Chondrocyte (in vitro differentiated cells): ENCODE data around the gene OR6B1. TPM values are rescaled to one million over a fixed set of nuclear protein-coding genes. Genes with fewer than 3 reads are reported as not detected.
"Not testable (repeated sequence)": the region's sequence is repeated elsewhere in the genome, so short reads cannot be mapped to it uniquely, and the experiment has no call there.

ENCODE experiments used
- DNase-seq: peaks from one replicate; pipeline ENCODE4 v3.0.0; 2021; ENCODE audit warnings: mixed read lengths, low spot score
- H3K27ac Mint-ChIP-seq: one replicate; pipeline ENCODE4 v1.8.0; 2021; ENCODE audit warnings: mild to moderate bottlenecking, moderate library complexity, mixed read lengths; ENCODE audit not compliant: unreplicated experiment
- H3K27me3 Mint-ChIP-seq: 2 replicates; pipeline ENCODE4 v1.8.0; 2021; ENCODE audit warnings: low read depth, mixed read lengths
- H3K36me3 Mint-ChIP-seq: 2 replicates; pipeline ENCODE4 v1.8.0; 2021; ENCODE audit warnings: low read depth, mixed read lengths
- H3K4me1 Mint-ChIP-seq: 2 replicates; pipeline ENCODE4 v1.8.0; 2021; ENCODE audit warnings: low read depth, mild to moderate bottlenecking, mixed read lengths
- H3K4me3 Mint-ChIP-seq: one replicate; pipeline ENCODE4 v1.8.0; 2021; ENCODE audit warnings: mild to moderate bottlenecking, moderate library complexity, mixed read lengths; ENCODE audit not compliant: unreplicated experiment
- H3K9me3 Mint-ChIP-seq: 2 replicates; pipeline ENCODE4 v1.8.0; 2021; ENCODE audit warnings: low read depth, mixed read lengths
- CTCF ChIP-seq: fragments of 200-600 bp; sonication (generic); IDR thresholded peaks from 2 replicates; pipeline ENCODE4 v1.5.0; 2021; ENCODE audit warnings: antibody characterized with exemption, mild to moderate bottlenecking, moderate library complexity
- total RNA-seq: library from RNA; stranded (reverse); gene quantifications from 3 replicates; pipeline ENCODE4 v1.2.1, GENCODE V29; 2021

OR6B1 gene
- total RNA-seq, 1 donor from 2014 or later, result not detected

- TF ChIP-seq CTCF, result no peak
- no peak overlapping the region for H3K4me3 Mint-ChIP-seq
- peaks cover 5% of the 10 kb centered on the region for H3K4me1 Mint-ChIP-seq
- DNase-seq, result no peak
- peaks cover 8% of the 10 kb centered on the region for H3K27me3 Mint-ChIP-seq
- no peak overlapping the region for H3K27ac Mint-ChIP-seq
- H3K36me3 Mint-ChIP-seq, result no peaks in the 10 kb centered on the region
- H3K9me3 Mint-ChIP-seq, result no peaks in the 10 kb centered on the region
Observed at GRCh38 chr7:144001543-144001942, 1.4 kb downstream of the OR6B1 start.

- no peak for DNase-seq
- TF ChIP-seq CTCF, result no peak
- no peaks in the 10 kb centered on the region for H3K36me3 Mint-ChIP-seq
- peaks cover 8% of the 10 kb centered on the region for H3K27me3 Mint-ChIP-seq
- no peak overlapping the region for H3K4me3 Mint-ChIP-seq
- peaks cover 5% of the 10 kb centered on the region for H3K4me1 Mint-ChIP-seq
- peaks cover 14% of the 10 kb centered on the region for H3K9me3 Mint-ChIP-seq
- H3K27ac Mint-ChIP-seq, result no peak overlapping the region
Observed at GRCh38 chr7:144004703-144005102, 4.6 kb downstream of the OR6B1 start.

- no peak for DNase-seq
- peaks cover 17% of the 10 kb centered on the region for H3K9me3 Mint-ChIP-seq
- no peak for TF ChIP-seq CTCF
- peaks cover 5% of the 10 kb centered on the region for H3K4me1 Mint-ChIP-seq
- H3K4me3 Mint-ChIP-seq, result no peak overlapping the region
- H3K27ac Mint-ChIP-seq, result no peak overlapping the region
- H3K36me3 Mint-ChIP-seq, result peaks cover 3% of the 10 kb centered on the region
- peaks cover 5% of the 10 kb centered on the region for H3K27me3 Mint-ChIP-seq
Observed at GRCh38 chr7:144006029-144006691, 6.0 kb downstream of the OR6B1 start.

GRCh38 chr7:144006692-144007042 is 6.5 kb downstream of the OR6B1 start:
- no peak overlapping the region for H3K4me3 Mint-ChIP-seq
- TF ChIP-seq CTCF, result no peak
- peaks cover 3% of the 10 kb centered on the region for H3K36me3 Mint-ChIP-seq
- peaks cover 2% of the 10 kb centered on the region for H3K4me1 Mint-ChIP-seq
- H3K9me3 Mint-ChIP-seq, result peaks cover 17% of the 10 kb centered on the region
- no peak for DNase-seq
- no peak overlapping the region for H3K27ac Mint-ChIP-seq
- peaks cover 5% of the 10 kb centered on the region for H3K27me3 Mint-ChIP-seq

- no peak for DNase-seq
- Mint-ChIP-seq H3K36me3 (peaks cover 3% of the 10 kb centered on the region), H3K4me3 (no peak overlapping the region), H3K27me3 (peaks cover 5% of the 10 kb centered on the region), H3K9me3 (peaks cover 17% of the 10 kb centered on the region), H3K4me1 (no peaks in the 10 kb centered on the region), H3K27ac (no peak overlapping the region)
- no peak for TF ChIP-seq CTCF
Observed at GRCh38 chr7:144009361-144009760, 9.2 kb downstream of the OR6B1 start.

- not testable (repeated sequence) for DNase-seq, H3K4me3 Mint-ChIP-seq, H3K36me3 Mint-ChIP-seq, H3K27ac Mint-ChIP-seq, H3K4me1 Mint-ChIP-seq, H3K27me3 Mint-ChIP-seq
- H3K9me3 Mint-ChIP-seq, result peaks cover 17% of the 10 kb centered on the region
Observed at GRCh38 chr7:144010061-144010460, 9.9 kb downstream of the OR6B1 start.

- H3K9me3 Mint-ChIP-seq, result peaks cover 17% of the 10 kb centered on the region
- H3K27ac Mint-ChIP-seq, DNase-seq, H3K27me3 Mint-ChIP-seq, H3K4me3 Mint-ChIP-seq, H3K36me3 Mint-ChIP-seq, H3K4me1 Mint-ChIP-seq: not testable (repeated sequence)
Observed at GRCh38 chr7:144010821-144011220, 10.7 kb downstream of the OR6B1 start.
